ENCODE results near the gene ARL5C. TPM values are rescaled to one million over a fixed set of nuclear protein-coding genes. Genes with fewer than 3 reads are reported as not detected.

Gene ARL5C
- total and polyA plus RNA-seq, 2 experiments from 2014 or later: not detected

DNA sequence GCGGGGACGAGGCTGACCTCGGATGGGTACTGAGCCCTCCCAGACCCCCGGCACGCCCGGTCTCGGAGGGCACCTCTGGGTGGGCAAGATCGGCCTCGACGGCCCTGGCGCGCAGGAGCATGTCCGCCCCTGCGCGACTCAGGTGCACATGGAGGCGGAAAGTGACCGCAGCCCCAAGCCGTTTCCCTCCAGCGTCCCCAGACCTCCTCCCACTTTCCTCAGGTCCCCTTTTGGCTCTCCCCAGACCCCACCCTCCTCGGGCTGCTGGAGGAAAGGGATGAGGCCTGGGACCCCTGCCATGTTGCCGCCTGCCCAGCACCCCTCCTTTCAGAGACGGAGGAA is 44.1 kb upstream of the ARL5C start:
- Histone ChIP-seq H3K27me3 (replicated peaks; ENCODE audit: insufficient read depth) (no peaks in the 10 kb centered on the region), H3K36me3 (ENCODE audit: low read depth) (peaks cover 1% of the 10 kb centered on the region; the same call in 1 of the 2 replicates), H2AFZ (peak overlapping the region; percentile 37; the same call in 1 of the 2 replicates), H3K4me3 (peak overlapping the region; percentile 59), H3K9me2 (ENCODE audit: insufficient read depth) (no peaks in the 10 kb centered on the region), H3K9ac (peak overlapping the region; percentile 77), H3F3A (ENCODE audit: insufficient read depth) (peaks cover 9% of the 10 kb centered on the region), H3K79me2 (ENCODE audit: insufficient read depth) (no peaks in the 10 kb centered on the region), H3K4me2 (ENCODE audit: unreplicated experiment) (peak overlapping the region; percentile 73), H4K20me1 (ENCODE audit: insufficient read depth) (no peaks in the 10 kb centered on the region), H3K4me1 (ENCODE audit: insufficient read depth) (peaks cover 7% of the 10 kb centered on the region), H3K27ac (no peak overlapping the region), H3K9me3 (ENCODE audit: low read depth) (no peaks in the 10 kb centered on the region)
- in situ Hi-C loops (cut with MboI): no loop called here
- no peak for TF ChIP-seq EZH2 (IDR thresholded peaks at IDR 0.05; ENCODE audit: insufficient read depth, poor library complexity, severe bottlenecking)
- DNase-seq: no peak
- 15 to 24% methylated on average over 13 to 15 of the region's 22 CpGs for WGBS, 2 experiments (ENCODE audit: low coverage in 1 of 2, low lambda C conversion rate in 2 of 2, missing lambda C conversion rate in 2 of 2)

DNA sequence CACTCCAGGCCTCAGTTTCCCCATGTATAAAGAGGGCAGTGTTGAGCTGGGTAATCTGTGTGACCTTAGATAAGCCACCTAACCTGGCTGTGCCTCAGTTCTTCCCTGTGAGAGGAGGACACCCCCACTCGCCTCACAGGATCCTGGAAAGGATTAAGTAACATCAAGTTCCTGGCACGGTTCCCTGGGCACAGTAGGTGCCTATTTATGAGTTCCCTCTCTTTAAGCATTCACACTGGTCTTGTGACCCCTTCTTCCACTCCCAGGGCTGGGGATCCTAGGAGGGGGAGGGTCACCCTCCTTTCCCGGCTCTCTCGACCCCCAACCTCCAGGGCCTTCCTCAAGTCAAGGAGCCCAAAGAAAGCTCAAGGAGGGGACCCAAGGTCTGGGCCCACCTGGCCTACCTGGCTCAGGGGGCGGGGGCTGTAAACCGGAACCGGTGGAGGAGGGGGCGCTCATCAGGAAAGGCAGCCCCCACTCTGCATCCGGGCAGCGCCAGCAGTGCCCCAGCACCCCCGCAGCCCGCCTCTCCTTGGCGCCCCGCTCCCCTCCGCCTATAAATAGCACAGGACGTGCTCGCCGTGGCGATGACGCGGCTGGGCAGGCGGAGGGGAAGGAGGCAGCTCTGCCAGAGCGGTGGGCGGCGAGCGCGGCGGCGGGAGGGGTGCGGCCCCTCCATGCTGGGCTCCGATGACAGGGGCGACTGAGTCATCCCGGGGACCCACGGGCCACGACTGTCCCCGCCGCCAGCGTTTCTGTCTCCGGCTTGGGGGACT is 43.5 kb upstream of the ARL5C start:
- Histone ChIP-seq H3K4me3 (peak overlapping the region; percentile 59), H3K9ac (peak overlapping the region; percentile 77), H3K79me2 (ENCODE audit: insufficient read depth) (no peaks in the 10 kb centered on the region), H3K9me3 (ENCODE audit: low read depth) (no peaks in the 10 kb centered on the region), H3F3A (ENCODE audit: insufficient read depth) (peaks cover 15% of the 10 kb centered on the region), H3K36me3 (ENCODE audit: low read depth) (peaks cover 7% of the 10 kb centered on the region; the same call in 1 of the 2 replicates), H3K4me2 (ENCODE audit: unreplicated experiment) (peak overlapping the region; percentile 73), H3K27ac (no peak overlapping the region), H3K27me3 (replicated peaks; ENCODE audit: insufficient read depth) (no peaks in the 10 kb centered on the region), H3K4me1 (ENCODE audit: insufficient read depth) (peaks cover 7% of the 10 kb centered on the region), H4K20me1 (ENCODE audit: insufficient read depth) (no peaks in the 10 kb centered on the region), H3K9me2 (ENCODE audit: insufficient read depth) (no peaks in the 10 kb centered on the region), H2AFZ (peak overlapping the region; percentile 37)
- DNase-seq: peak; percentile 91
- TF ChIP-seq EZH2phosphoT487 (IDR thresholded peaks at IDR 0.05; ENCODE audit: insufficient read depth, low read depth): no peak
- TF ChIP-seq EZH2 (IDR thresholded peaks at IDR 0.05; ENCODE audit: insufficient read depth, poor library complexity, severe bottlenecking): no peak
- in situ Hi-C loops (cut with MboI): no loop called here
- WGBS, 2 experiments (ENCODE audit: low coverage in 1 of 2, low lambda C conversion rate in 2 of 2, missing lambda C conversion rate in 2 of 2): 1% methylated on average over 21 to 30 of the region's 39 CpGs

DNA sequence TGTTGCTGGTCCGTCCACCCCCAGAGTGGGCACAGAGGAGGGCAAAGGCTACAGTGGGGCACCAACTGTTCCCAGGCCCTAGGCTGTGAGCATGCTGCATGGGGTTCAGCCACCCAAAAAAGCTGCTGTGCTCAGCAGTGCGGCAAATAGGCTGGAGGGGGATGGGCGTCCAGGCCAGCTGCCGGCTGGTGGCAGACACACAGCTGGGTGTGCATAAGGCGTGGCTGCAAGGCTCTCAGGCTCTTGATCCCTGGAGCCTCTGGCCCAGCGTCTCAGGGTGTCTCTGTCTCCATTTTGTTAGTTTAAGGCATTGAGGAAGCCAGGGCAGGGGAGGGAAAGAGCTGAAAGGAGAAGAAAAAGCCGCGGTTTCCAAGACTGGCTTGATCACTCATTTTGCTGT is 42.9 kb upstream of the ARL5C start:
- Histone ChIP-seq H3K79me2 (ENCODE audit: insufficient read depth) (no peaks in the 10 kb centered on the region), H3K9ac (peak overlapping the region; percentile 77; the same call in 1 of the 2 replicates), H3K9me3 (ENCODE audit: low read depth) (no peaks in the 10 kb centered on the region), H3K36me3 (ENCODE audit: low read depth) (peaks cover 13% of the 10 kb centered on the region), H3K9me2 (ENCODE audit: insufficient read depth) (no peaks in the 10 kb centered on the region), H3K4me2 (ENCODE audit: unreplicated experiment) (no peak overlapping the region), H3F3A (ENCODE audit: insufficient read depth) (peaks cover 21% of the 10 kb centered on the region), H3K4me1 (ENCODE audit: insufficient read depth) (peaks cover 7% of the 10 kb centered on the region), H2AFZ (no peak overlapping the region; the same call in 1 of the 2 replicates), H4K20me1 (ENCODE audit: insufficient read depth) (no peaks in the 10 kb centered on the region; the same call in 1 of the 2 replicates), H3K4me3 (no peak overlapping the region), H3K27ac (no peak overlapping the region), H3K27me3 (replicated peaks; ENCODE audit: insufficient read depth) (no peaks in the 10 kb centered on the region)
- 68% methylated on average over 8 of the region's 8 CpGs for WGBS, 2 experiments (ENCODE audit: low coverage in 1 of 2, low lambda C conversion rate in 2 of 2, missing lambda C conversion rate in 2 of 2)
- in situ Hi-C loops (cut with MboI): no loop called here
- no peak for DNase-seq
- TF ChIP-seq EZH2phosphoT487 (IDR thresholded peaks at IDR 0.05; ENCODE audit: insufficient read depth, low read depth) (no peak), EZH2 (IDR thresholded peaks at IDR 0.05; ENCODE audit: insufficient read depth, poor library complexity, severe bottlenecking) (no peak)

DNA sequence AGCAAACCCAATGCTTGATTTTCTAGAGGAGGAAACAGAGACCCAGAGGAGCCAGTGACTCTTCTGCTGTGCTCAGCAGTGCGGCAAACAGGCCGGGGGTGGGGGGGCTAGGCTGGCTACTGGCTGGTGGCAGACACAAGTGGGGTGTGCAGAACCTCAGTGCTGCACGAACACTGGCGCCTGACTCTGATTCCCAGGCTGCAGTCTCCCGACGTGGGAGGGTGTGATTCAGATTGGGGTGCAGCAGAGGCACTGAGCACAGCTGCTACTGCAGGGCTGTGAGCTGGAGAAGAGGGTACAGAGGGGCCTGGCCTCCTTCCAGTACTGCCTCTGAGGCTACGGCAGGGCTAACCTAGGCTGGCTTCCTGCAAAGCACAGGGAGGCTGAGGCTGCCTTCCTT is 42.2 kb upstream of the ARL5C start:
- Histone ChIP-seq H3K9me3 (ENCODE audit: low read depth) (no peaks in the 10 kb centered on the region), H3K9ac (no peak overlapping the region), H4K20me1 (ENCODE audit: insufficient read depth) (no peaks in the 10 kb centered on the region; the same call in 1 of the 2 replicates), H3K4me2 (ENCODE audit: unreplicated experiment) (no peak overlapping the region), H3K4me1 (ENCODE audit: insufficient read depth) (peaks cover 7% of the 10 kb centered on the region), H3K4me3 (no peak overlapping the region), H2AFZ (no peak overlapping the region), H3K27me3 (replicated peaks; ENCODE audit: insufficient read depth) (no peaks in the 10 kb centered on the region), H3K36me3 (ENCODE audit: low read depth) (peaks cover 20% of the 10 kb centered on the region), H3K79me2 (ENCODE audit: insufficient read depth) (no peaks in the 10 kb centered on the region), H3K9me2 (ENCODE audit: insufficient read depth) (no peaks in the 10 kb centered on the region), H3F3A (ENCODE audit: insufficient read depth) (peaks cover 28% of the 10 kb centered on the region), H3K27ac (no peak overlapping the region)
- TF ChIP-seq EZH2phosphoT487 (IDR thresholded peaks at IDR 0.05; ENCODE audit: insufficient read depth, low read depth) (no peak), EZH2 (IDR thresholded peaks at IDR 0.05; ENCODE audit: insufficient read depth, poor library complexity, severe bottlenecking) (no peak)
- 59 to 67% methylated on average over 4 to 7 of the region's 7 CpGs for WGBS, 2 experiments (ENCODE audit: low coverage in 1 of 2, low lambda C conversion rate in 2 of 2, missing lambda C conversion rate in 2 of 2)
- peak; percentile 43 for DNase-seq
- in situ Hi-C loops (cut with MboI): no loop called here
